Choroid plexus epithelial cell (primary cell): ENCODE data around the gene CCL16.

Source experiments
- DNase-seq: peaks from one replicate; pipeline ENCODE4 v3.0.0-alpha.2; 2010; ENCODE audit warnings: low read depth
- H3K4me3 ChIP-seq: 2 replicates; pipeline ENCODE4 v1.5.1; 2011; ENCODE audit warnings: low read depth, mild to moderate bottlenecking, control low read depth, low read length, moderate library complexity
- TF ChIP-seq, protein P1 (sequence below): conservative IDR thresholded peaks from 2 replicates; pipeline ENCODE4 v1.5.1; 2011; ENCODE audit warnings: low read depth, mild to moderate bottlenecking, control low read depth, inconsistent platforms, low read length, moderate library complexity

CCL16 gene

DNA sequence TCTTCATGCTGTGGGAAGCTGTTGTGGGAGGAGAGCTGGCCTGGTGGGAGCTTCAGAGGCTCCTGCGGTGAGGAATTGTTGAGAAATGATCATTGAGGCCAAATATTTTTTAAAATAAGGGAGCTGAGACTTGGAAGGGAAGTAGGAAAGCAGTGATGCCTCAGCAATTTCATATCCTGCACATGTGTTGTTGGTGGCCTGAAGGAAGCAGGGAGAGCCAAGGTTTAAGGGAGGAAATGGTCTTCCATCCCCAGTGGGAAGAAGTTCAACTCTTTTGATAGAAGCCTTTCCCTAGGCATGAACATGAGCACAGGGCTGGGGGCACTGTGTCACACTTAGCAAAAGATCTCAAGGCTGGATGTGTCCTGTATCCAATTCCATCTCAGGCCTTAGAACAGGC is 5.3 kb upstream of the CCL16 start, which contains the start of gene CCL14:
TSS of gene CCL14 (minus strand) at position 87 of the 400 bp plus-strand sequence. CDS start at position 7, 80 bp downstream.
- TF ChIP-seq, protein P1, sequence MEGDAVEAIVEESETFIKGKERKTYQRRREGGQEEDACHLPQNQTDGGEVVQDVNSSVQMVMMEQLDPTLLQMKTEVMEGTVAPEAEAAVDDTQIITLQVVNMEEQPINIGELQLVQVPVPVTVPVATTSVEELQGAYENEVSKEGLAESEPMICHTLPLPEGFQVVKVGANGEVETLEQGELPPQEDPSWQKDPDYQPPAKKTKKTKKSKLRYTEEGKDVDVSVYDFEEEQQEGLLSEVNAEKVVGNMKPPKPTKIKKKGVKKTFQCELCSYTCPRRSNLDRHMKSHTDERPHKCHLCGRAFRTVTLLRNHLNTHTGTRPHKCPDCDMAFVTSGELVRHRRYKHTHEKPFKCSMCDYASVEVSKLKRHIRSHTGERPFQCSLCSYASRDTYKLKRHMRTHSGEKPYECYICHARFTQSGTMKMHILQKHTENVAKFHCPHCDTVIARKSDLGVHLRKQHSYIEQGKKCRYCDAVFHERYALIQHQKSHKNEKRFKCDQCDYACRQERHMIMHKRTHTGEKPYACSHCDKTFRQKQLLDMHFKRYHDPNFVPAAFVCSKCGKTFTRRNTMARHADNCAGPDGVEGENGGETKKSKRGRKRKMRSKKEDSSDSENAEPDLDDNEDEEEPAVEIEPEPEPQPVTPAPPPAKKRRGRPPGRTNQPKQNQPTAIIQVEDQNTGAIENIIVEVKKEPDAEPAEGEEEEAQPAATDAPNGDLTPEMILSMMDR, result no peak

DNA sequence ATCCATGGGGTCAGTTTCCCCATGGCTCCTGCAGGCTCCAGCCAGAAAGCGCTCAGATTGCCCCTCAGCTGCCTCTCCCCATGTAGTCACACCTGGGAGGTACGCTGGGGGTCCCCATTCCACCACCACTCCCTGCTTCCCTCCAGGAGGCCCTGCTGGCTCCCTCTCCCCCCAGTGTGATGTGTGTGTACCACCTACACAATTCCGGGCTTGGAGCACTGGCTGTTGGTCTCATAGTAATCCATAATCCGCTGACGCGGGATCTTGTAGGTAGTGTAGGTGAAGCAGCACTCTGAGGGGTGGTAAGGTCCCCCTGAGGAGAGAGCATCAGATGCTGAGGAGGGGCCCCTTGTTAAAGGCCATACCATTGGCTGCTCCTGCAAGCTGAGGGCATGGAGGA is 2.8 kb upstream of the CCL16 start:
- DNase-seq, result no peak
- TF ChIP-seq, protein P1, result no peak
- H3K4me3 ChIP-seq, result no peak overlapping the region

More for the DNA sequence above, 5.3 kb upstream of the CCL16 start, which contains the start of gene CCL14:
- H3K4me3 ChIP-seq, result no peak within 1 kb of the TSS
- DNase-seq, result no peak

DNA sequence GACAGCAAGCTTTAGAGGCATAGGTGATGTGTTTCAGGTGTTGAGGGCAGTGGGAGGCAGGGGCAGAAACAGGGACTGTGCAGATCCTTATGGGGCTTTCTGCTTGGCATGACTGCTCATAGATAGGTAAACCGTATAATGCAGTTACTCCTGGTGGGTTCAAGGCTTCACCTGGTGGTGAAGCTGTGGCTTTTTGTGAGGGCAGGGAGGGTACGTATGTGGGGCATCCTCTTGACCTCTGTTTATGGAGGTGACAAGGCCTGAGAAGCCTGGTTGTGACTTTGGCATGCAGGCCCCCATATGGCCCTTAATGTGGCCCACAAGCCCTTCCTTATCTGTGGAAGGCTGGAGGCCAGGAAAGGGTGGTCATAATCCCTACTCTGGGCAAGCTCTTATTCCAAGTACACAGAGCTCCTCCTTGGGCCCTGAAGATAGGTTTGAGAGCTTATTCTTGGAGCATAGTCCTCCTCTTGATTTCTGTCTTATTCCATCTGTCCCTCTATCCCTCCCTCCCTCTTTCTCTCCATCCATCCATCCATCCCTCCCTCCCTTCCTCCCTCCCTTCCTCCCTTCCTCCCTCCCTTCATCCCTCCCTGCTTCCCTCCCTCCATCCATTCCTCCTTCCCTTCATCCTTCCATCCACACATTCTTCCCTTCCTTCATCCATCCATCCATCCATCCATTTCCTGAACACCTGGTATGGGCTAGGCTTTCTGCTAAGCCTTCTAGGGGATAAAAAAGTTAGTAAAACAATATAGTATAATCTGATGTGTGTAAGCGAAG is 1.3 kb upstream of the CCL16 start:
- DNase-seq, result no peak
- TF ChIP-seq, protein P1, result no peak

DNA sequence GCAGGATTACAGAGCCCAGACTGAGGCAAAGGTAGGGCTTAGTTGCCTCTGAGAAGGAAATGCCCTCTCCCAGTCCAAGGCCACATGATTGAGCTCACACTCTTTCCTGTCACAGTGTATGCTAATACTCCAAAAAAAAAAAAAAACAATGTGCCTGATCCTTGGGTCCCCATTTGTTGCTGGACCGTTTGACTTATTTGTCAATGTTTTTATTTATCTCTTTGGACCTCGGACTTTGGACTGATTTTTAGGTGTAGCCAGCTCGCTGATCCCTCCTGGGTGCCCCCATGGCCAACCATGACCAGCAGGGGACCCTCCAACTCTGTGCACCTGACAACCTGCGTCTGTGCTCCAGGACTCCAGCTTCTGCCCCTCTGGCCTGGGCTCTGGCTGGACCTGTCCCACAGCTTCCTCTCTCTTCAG is 622 bp upstream of the CCL16 start:
- no peak for DNase-seq
- TF ChIP-seq, protein P1, result no peak
- no peak overlapping the region for H3K4me3 ChIP-seq

More for the DNA sequence above, 1.3 kb upstream of the CCL16 start:
- H3K4me3 ChIP-seq, result no peak overlapping the region

DNA sequence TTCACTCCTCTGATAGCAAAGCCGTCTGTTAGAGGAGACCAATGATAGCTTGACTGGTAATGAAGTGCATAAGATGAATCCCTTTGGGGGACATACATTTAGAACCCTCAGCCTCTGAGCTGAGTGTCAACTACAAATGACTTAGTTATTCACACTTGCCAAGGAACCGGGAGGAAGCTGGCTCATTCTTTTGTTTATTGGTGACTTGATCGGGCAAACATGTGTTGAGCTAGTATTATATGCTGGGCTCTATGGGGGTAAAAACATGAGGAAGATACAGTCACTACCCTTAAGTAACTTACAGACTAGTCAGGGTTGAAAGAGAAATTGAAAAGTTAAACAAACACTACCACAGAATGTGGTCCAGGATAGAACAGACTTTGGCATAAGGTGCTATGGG is 3.0 kb downstream of the CCL16 start:
- no peak for DNase-seq
- no peak overlapping the region for H3K4me3 ChIP-seq
- TF ChIP-seq, protein P1, result no peak

DNA sequence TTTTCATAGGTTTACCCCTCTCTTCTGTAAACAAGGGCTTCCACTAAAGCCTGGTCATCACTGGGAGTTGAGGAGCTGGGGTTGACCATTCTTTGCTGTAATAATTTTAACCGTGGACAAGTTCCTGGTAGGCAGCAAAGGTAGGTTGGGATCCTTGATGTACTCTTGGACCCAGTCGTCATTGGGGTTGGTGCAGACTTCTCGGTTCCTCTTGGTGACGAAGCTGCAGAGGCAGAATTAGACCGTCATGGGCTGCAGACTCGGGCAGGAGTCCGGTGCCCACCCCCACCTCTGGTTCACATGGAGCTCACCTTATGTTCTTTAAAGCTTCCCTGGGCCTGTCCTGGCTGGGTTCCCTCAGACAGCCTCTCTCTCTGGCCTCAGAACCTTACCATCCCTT is 3.8 kb downstream of the CCL16 start:
- DNase-seq, result no peak
- TF ChIP-seq, protein P1, result no peak
- H3K4me3 ChIP-seq, result no peak overlapping the region
